Measurements from ENCODE around the gene RGL2.
A peak's percentile ranks its signal among the peaks of the same experiment; 100 is the strongest.

RGL2 gene

DNA sequence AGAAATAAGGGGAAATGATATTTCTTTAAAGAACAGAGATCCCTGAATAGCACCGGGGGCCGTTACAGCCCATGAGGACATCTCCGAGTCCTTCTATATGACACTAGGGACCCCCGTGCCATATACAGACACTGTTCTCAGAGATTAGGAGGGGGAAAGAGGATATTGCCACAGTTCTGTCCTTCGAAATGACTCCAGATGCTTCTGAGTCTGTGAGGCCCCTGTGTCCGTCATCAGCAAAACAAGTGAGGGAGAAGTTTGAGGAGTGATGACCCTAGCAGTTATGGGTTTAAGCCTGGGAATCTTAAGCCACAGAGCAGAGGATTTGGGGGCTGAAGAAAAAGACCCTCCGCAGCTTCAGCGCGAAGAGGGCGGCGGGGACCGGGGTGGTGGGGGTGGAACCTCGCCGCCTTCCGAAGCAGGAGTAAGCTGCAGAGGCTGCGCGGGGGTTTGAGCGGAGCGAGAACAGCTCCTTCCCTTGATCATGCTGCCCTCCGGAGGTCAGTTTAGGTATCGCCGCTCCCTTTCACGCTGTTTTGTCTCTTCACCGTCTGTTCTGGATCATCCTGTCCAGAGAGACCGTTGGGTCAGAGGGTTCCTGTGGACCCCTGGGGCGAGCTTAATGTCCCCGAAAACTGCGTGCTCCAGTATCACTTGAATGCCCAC, 50.6 kb downstream of the RGL2 start:
- peak; percentile 95 for TF ChIP-seq CTCF (IDR thresholded peaks at IDR 0.05; ENCODE audit: extremely low read depth, missing control alignments)
- DNase-seq (ENCODE audit: low spot score) = peak; percentile 74

DNA sequence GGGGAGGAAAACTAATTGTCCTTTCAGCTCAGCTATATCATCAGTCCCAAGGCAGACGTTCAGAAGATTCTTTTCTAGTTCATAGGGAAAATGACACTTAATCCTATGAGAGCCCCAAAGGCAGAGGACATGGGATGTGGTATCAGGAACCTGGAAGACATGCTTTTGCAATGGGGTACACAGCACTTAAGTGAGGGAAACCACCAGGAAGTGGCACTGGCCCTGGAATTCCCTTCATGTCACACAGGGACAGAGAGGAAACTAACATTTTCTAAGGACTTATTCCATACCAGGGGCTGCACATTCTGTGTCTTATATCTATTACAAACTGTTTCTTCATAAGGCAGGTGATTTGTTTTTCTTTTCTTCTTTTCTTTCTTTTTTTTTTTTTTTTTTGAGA, 55.3 kb downstream of the RGL2 start:
- no peak for TF ChIP-seq CTCF (IDR thresholded peaks at IDR 0.05; ENCODE audit: extremely low read depth, missing control alignments)
- no peak for DNase-seq (ENCODE audit: low spot score)

DNA sequence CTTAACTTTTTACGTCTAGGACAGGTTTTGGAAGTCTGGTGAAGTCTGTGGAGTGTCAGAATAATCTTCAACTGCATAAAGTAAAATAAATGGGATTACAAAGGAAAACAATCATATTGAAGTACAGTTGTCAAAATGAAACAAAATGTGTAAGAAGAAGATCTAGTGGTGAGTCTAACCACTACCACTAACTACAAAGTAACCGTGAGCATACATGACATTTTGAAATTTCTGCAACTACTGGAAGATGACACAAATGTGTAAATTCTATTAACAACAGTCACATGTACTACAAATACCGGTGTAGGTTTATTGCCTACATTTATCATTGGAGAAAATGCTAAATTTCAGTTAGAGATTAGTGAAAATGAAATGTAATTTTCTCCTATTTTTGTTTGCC, 56.8 kb downstream of the RGL2 start:
- DNase-seq (ENCODE audit: low spot score) = no peak
- TF ChIP-seq CTCF (IDR thresholded peaks at IDR 0.05; ENCODE audit: extremely low read depth, missing control alignments) = no peak

Data from GM20000 (cell line).